ENCODE results near the gene MTCL1. TPM values are rescaled to one million over a fixed set of nuclear protein-coding genes. Genes with fewer than 3 reads are reported as not detected.

The MTCL1 gene
- polyA plus RNA-seq, 2 donors, result 4.4 to 6.5 TPM

- no peaks in the 10 kb centered on the region for H3K27me3 ChIP-seq (ENCODE audit: control insufficient read depth in 1 of 2, insufficient read depth in 2 of 2, low read length in 2 of 2)
- no peak overlapping the region for H3K27ac ChIP-seq (ENCODE audit: low read depth in 2 of 2, low read length in 1 of 2)
- WGBS, 2 donors, result 67 to 71% methylated on average over 6 of the region's 6 CpGs
- H3K4me1 ChIP-seq (ENCODE audit: control insufficient read depth in 2 of 2, insufficient read depth in 2 of 2, low read length in 1 of 2), result no peaks in the 10 kb centered on the region
- H3K4me3 ChIP-seq (ENCODE audit: low read depth in 1 of 2, low read length in 2 of 2), result no peak overlapping the region
- no peaks in the 10 kb centered on the region for H3K9me3 ChIP-seq (ENCODE audit: control insufficient read depth in 2 of 2, insufficient read depth in 1 of 2, low read depth in 1 of 2, low read length in 1 of 2)
- H3K36me3 ChIP-seq (ENCODE audit: control insufficient read depth in 2 of 2, insufficient read depth in 2 of 2, low read length in 1 of 2), result no peaks in the 10 kb centered on the region
Measured at GRCh38 chr18:8808001-8808400, 102.6 kb downstream of the MTCL1 start.

GRCh38 chr18:8809514-8809913, 104.2 kb downstream of the MTCL1 start:
- Histone ChIP-seq H3K4me1 (ENCODE audit: control insufficient read depth in 2 of 2, insufficient read depth in 2 of 2, low read length in 1 of 2) (no peaks in the 10 kb centered on the region), H3K9me3 (ENCODE audit: control insufficient read depth in 2 of 2, insufficient read depth in 1 of 2, low read depth in 1 of 2, low read length in 1 of 2) (no peaks in the 10 kb centered on the region), H3K27ac (ENCODE audit: low read depth in 2 of 2, low read length in 1 of 2) (no peak overlapping the region), H3K36me3 (ENCODE audit: control insufficient read depth in 2 of 2, insufficient read depth in 2 of 2, low read length in 1 of 2) (no peaks in the 10 kb centered on the region), H3K27me3 (ENCODE audit: control insufficient read depth in 1 of 2, insufficient read depth in 2 of 2, low read length in 2 of 2) (no peaks in the 10 kb centered on the region), H3K4me3 (ENCODE audit: low read depth in 1 of 2, low read length in 2 of 2) (no peak overlapping the region)
- WGBS, 2 donors, result 95 to 96% methylated on average over 13 of the region's 13 CpGs

GRCh38 chr18:8810157-8810556, 104.8 kb downstream of the MTCL1 start:
- no peaks in the 10 kb centered on the region for H3K27me3 ChIP-seq (ENCODE audit: control insufficient read depth in 1 of 2, insufficient read depth in 2 of 2, low read length in 2 of 2)
- no peaks in the 10 kb centered on the region for H3K4me1 ChIP-seq (ENCODE audit: control insufficient read depth in 2 of 2, insufficient read depth in 2 of 2, low read length in 1 of 2)
- H3K4me3 ChIP-seq (ENCODE audit: low read depth in 1 of 2, low read length in 2 of 2), result no peak overlapping the region
- no peaks in the 10 kb centered on the region for H3K36me3 ChIP-seq (ENCODE audit: control insufficient read depth in 2 of 2, insufficient read depth in 2 of 2, low read length in 1 of 2)
- no peaks in the 10 kb centered on the region for H3K9me3 ChIP-seq (ENCODE audit: control insufficient read depth in 2 of 2, insufficient read depth in 1 of 2, low read depth in 1 of 2, low read length in 1 of 2)
- WGBS, 2 donors, result 93 to 94% methylated on average over 11 of the region's 11 CpGs
- peak overlapping the region in 1 of 2 donors; percentile 7 for H3K27ac ChIP-seq (ENCODE audit: low read depth in 2 of 2, low read length in 1 of 2)

- no peaks in the 10 kb centered on the region for H3K9me3 ChIP-seq (ENCODE audit: control insufficient read depth in 2 of 2, insufficient read depth in 1 of 2, low read depth in 1 of 2, low read length in 1 of 2)
- no peaks in the 10 kb centered on the region for H3K27me3 ChIP-seq (ENCODE audit: control insufficient read depth in 1 of 2, insufficient read depth in 2 of 2, low read length in 2 of 2)
- no peaks in the 10 kb centered on the region for H3K36me3 ChIP-seq (ENCODE audit: control insufficient read depth in 2 of 2, insufficient read depth in 2 of 2, low read length in 1 of 2)
- H3K4me1 ChIP-seq (ENCODE audit: control insufficient read depth in 2 of 2, insufficient read depth in 2 of 2, low read length in 1 of 2), result no peaks in the 10 kb centered on the region
- WGBS, 2 donors, result 59 to 62% methylated on average over 6 of the region's 6 CpGs
- no peak overlapping the region for H3K27ac ChIP-seq (ENCODE audit: low read depth in 2 of 2, low read length in 1 of 2)
- no peak overlapping the region for H3K4me3 ChIP-seq (ENCODE audit: low read depth in 1 of 2, low read length in 2 of 2)
Measured at GRCh38 chr18:8811115-8811514, 105.8 kb downstream of the MTCL1 start.

DNA sequence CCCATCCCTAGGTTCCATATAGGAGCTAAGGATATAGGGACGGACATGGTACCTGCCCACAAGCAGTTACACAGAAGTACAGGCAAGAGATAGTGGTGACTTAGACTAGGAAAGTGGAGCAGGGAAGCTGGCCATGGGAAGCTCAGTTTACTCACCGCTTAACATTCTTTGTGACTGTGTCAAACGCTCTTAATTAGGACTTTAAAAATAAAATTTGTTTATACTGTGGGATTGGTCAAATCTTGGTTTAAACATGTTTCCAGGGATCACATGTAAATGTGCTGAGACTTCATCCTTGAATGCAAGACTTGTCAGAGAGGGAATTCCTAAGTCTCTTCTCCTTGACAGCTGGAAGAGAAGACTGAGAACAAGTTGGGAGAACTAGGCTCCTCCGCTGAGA, 107.3 kb downstream of the MTCL1 start:
- Histone ChIP-seq H3K27ac (ENCODE audit: low read depth in 2 of 2, low read length in 1 of 2) (no peak overlapping the region), H3K27me3 (ENCODE audit: control insufficient read depth in 1 of 2, insufficient read depth in 2 of 2, low read length in 2 of 2) (no peaks in the 10 kb centered on the region), H3K4me1 (ENCODE audit: control insufficient read depth in 2 of 2, insufficient read depth in 2 of 2, low read length in 1 of 2) (no peaks in the 10 kb centered on the region), H3K9me3 (ENCODE audit: control insufficient read depth in 2 of 2, insufficient read depth in 1 of 2, low read depth in 1 of 2, low read length in 1 of 2) (no peaks in the 10 kb centered on the region), H3K4me3 (ENCODE audit: low read depth in 1 of 2, low read length in 2 of 2) (no peak overlapping the region), H3K36me3 (ENCODE audit: control insufficient read depth in 2 of 2, insufficient read depth in 2 of 2, low read length in 1 of 2) (no peaks in the 10 kb centered on the region)
- WGBS, 2 donors, result 85 to 87% methylated on average over 4 of the region's 4 CpGs

DNA sequence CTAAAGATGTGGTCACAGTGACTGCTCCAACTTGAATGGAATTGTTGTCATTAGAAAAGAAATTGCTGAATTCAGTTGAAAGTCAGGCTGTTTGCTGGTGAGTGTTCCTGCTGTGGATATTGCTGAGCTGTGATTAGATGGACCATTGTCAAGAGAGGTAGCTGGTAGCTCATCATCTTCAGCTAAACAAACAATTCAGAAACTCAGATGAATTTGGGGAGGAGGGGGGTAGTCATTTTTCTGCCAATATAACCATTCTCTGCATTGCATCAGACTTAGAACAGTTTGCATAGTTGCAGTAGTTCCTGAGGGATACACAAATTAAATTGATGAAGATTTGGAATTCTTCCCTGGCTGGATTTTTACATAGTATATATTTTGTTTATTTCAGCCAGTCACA, 108.3 kb downstream of the MTCL1 start:
- no peaks in the 10 kb centered on the region for H3K36me3 ChIP-seq (ENCODE audit: control insufficient read depth in 2 of 2, insufficient read depth in 2 of 2, low read length in 1 of 2)
- no peaks in the 10 kb centered on the region for H3K4me1 ChIP-seq (ENCODE audit: control insufficient read depth in 2 of 2, insufficient read depth in 2 of 2, low read length in 1 of 2)
- no peaks in the 10 kb centered on the region for H3K27me3 ChIP-seq (ENCODE audit: control insufficient read depth in 1 of 2, insufficient read depth in 2 of 2, low read length in 2 of 2)
- no peaks in the 10 kb centered on the region for H3K9me3 ChIP-seq (ENCODE audit: control insufficient read depth in 2 of 2, insufficient read depth in 1 of 2, low read depth in 1 of 2, low read length in 1 of 2)
- H3K4me3 ChIP-seq (ENCODE audit: low read depth in 1 of 2, low read length in 2 of 2), result no peak overlapping the region
- no peak overlapping the region for H3K27ac ChIP-seq (ENCODE audit: low read depth in 2 of 2, low read length in 1 of 2)

GRCh38 chr18:8814206-8814605, 108.8 kb downstream of the MTCL1 start:
- no peaks in the 10 kb centered on the region for H3K27me3 ChIP-seq (ENCODE audit: control insufficient read depth in 1 of 2, insufficient read depth in 2 of 2, low read length in 2 of 2)
- no peak overlapping the region for H3K27ac ChIP-seq (ENCODE audit: low read depth in 2 of 2, low read length in 1 of 2)
- no peaks in the 10 kb centered on the region for H3K9me3 ChIP-seq (ENCODE audit: control insufficient read depth in 2 of 2, insufficient read depth in 1 of 2, low read depth in 1 of 2, low read length in 1 of 2)
- peaks cover 0 to 2% of the 10 kb centered on the region in 2 donors for H3K36me3 ChIP-seq (ENCODE audit: control insufficient read depth in 2 of 2, insufficient read depth in 2 of 2, low read length in 1 of 2)
- H3K4me3 ChIP-seq (ENCODE audit: low read depth in 1 of 2, low read length in 2 of 2), result no peak overlapping the region
- WGBS, 2 donors, result 90 to 92% methylated on average over 6 of the region's 6 CpGs
- no peaks in the 10 kb centered on the region for H3K4me1 ChIP-seq (ENCODE audit: control insufficient read depth in 2 of 2, insufficient read depth in 2 of 2, low read length in 1 of 2)

- Histone ChIP-seq H3K4me1 (ENCODE audit: control insufficient read depth in 2 of 2, insufficient read depth in 2 of 2, low read length in 1 of 2) (no peaks in the 10 kb centered on the region), H3K27me3 (ENCODE audit: control insufficient read depth in 1 of 2, insufficient read depth in 2 of 2, low read length in 2 of 2) (no peaks in the 10 kb centered on the region), H3K4me3 (ENCODE audit: low read depth in 1 of 2, low read length in 2 of 2) (no peak overlapping the region), H3K9me3 (ENCODE audit: control insufficient read depth in 2 of 2, insufficient read depth in 1 of 2, low read depth in 1 of 2, low read length in 1 of 2) (no peaks in the 10 kb centered on the region), H3K36me3 (ENCODE audit: control insufficient read depth in 2 of 2, insufficient read depth in 2 of 2, low read length in 1 of 2) (peaks cover 0 to 2% of the 10 kb centered on the region in 2 donors), H3K27ac (ENCODE audit: low read depth in 2 of 2, low read length in 1 of 2) (no peak overlapping the region)
- WGBS, 2 donors, result 93 to 95% methylated on average over 3 of the region's 3 CpGs
Measured at GRCh38 chr18:8816220-8816619, 110.9 kb downstream of the MTCL1 start.

DNA sequence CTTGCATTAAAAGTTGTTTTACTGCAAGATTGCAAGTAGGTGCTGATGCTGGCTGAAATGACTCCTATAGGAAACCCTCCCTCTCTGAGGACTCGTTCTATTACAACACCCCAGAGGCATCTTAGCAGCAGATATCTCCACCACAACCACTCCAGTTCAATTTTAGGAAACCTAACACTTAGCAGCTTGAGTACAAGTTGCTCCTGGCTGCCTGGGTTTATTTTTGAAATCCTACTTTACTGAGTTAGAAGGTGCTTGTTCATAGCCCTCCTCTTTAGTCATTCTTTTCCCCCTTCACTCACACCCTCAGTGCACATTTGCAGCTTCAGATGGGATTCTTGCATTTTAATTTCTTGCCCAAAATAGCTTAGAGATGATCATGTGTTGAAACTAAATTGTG, 111.5 kb downstream of the MTCL1 start:
- Histone ChIP-seq H3K9me3 (ENCODE audit: control insufficient read depth in 2 of 2, insufficient read depth in 1 of 2, low read depth in 1 of 2, low read length in 1 of 2) (no peaks in the 10 kb centered on the region), H3K4me3 (ENCODE audit: low read depth in 1 of 2, low read length in 2 of 2) (no peak overlapping the region), H3K4me1 (ENCODE audit: control insufficient read depth in 2 of 2, insufficient read depth in 2 of 2, low read length in 1 of 2) (no peaks in the 10 kb centered on the region), H3K36me3 (ENCODE audit: control insufficient read depth in 2 of 2, insufficient read depth in 2 of 2, low read length in 1 of 2) (peaks cover 0 to 2% of the 10 kb centered on the region in 2 donors), H3K27ac (ENCODE audit: low read depth in 2 of 2, low read length in 1 of 2) (no peak overlapping the region), H3K27me3 (ENCODE audit: control insufficient read depth in 1 of 2, insufficient read depth in 2 of 2, low read length in 2 of 2) (no peaks in the 10 kb centered on the region)
- WGBS, 2 donors, result 39 to 45% methylated on average over 1 of the region's 1 CpG

DNA sequence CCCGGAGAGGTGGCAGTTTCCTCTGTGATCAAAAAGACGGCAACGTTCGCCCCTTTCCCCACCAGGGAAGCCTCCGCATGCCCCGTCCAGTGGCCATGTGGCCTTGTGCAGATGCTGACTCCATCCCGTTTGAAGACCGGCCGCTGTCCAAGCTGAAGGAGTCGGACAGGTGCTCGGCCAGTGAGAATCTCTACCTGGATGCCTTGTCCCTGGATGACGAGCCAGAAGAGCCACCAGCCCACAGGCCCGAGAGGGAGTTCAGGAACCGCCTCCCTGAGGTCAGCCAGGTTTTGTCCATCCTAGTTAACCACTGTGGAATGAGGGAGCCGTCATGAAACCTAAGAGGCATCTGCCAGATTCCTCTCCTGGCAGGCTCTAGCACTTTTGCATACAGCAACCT, 113.6 kb downstream of the MTCL1 start:
- Histone ChIP-seq H3K27ac (ENCODE audit: low read depth in 2 of 2, low read length in 1 of 2) (no peak overlapping the region), H3K27me3 (ENCODE audit: control insufficient read depth in 1 of 2, insufficient read depth in 2 of 2, low read length in 2 of 2) (no peaks in the 10 kb centered on the region), H3K9me3 (ENCODE audit: control insufficient read depth in 2 of 2, insufficient read depth in 1 of 2, low read depth in 1 of 2, low read length in 1 of 2) (no peaks in the 10 kb centered on the region), H3K4me3 (ENCODE audit: low read depth in 1 of 2, low read length in 2 of 2) (no peak overlapping the region), H3K4me1 (ENCODE audit: control insufficient read depth in 2 of 2, insufficient read depth in 2 of 2, low read length in 1 of 2) (no peaks in the 10 kb centered on the region), H3K36me3 (ENCODE audit: control insufficient read depth in 2 of 2, insufficient read depth in 2 of 2, low read length in 1 of 2) (peaks cover 0 to 2% of the 10 kb centered on the region in 2 donors)
- 94% methylated on average over 15 of the region's 15 CpGs for WGBS, 2 donors

Measured in esophagus (tissue), 2 donors.